Gastrocnemius medialis (tissue), 4 donors: ENCODE measurements around the gene ZBTB20. TPM values are rescaled to one million over a fixed set of nuclear protein-coding genes. Genes with fewer than 3 reads are reported as not detected.

Experiments
- ATAC-seq, 2 donors: fragments of 150-250 bp; one replicate each; pipeline ENCODE4 v1.9.1; 2016
- DNase-seq, 2 donors: peaks; one replicate each; pipeline ENCODE4 v3.0.0-alpha.2; 2019
- H3K27ac ChIP-seq, 4 donors: fragments of 200-600 bp; sonication (generic); 1 replicate in 1 of 4; 2 replicates in 3 of 4; pipeline ENCODE4 v1.5.1; 2016 to 2018; ENCODE audit warnings: mild to moderate bottlenecking in 2 of 4, moderate library complexity in 1 of 4
- H3K27me3 ChIP-seq, 3 donors: fragments of 200-600 bp; sonication (generic) in 2 of 3; 1 replicate in 1 of 3; 2 replicates in 2 of 3; pipeline versions ENCODE4 v1.5.1 to v1.6.0; 2016 to 2019; ENCODE audit warnings: mild to moderate bottlenecking in 1 of 3, moderate library complexity in 1 of 3
- H3K36me3 ChIP-seq, 2 donors: fragments of 200-600 bp; sonication (generic) in 1 of 2; one replicate each; pipeline ENCODE4 v1.5.1; 2017 to 2018
- H3K4me1 ChIP-seq, 2 donors: fragments of 200-600 bp; sonication (generic) in 1 of 2; one replicate each; pipeline ENCODE4 v1.5.1; 2016 to 2017; ENCODE audit warnings: mild to moderate bottlenecking in 2 of 2
- H3K4me3 ChIP-seq, 4 donors: fragments of 200-600 bp; sonication (generic) in 3 of 4; 1 replicate in 1 of 4; 2 replicates in 3 of 4; pipeline ENCODE4 v1.5.1; 2016 to 2019; ENCODE audit warnings: mild to moderate bottlenecking in 2 of 4
- H3K9me3 ChIP-seq, 3 donors: fragments of 200-600 bp; sonication (generic) in 2 of 3; 1 replicate in 1 of 3; 2 replicates in 2 of 3; pipeline ENCODE4 v1.5.1; 2016 to 2019
- CTCF ChIP-seq, 5 experiments: fragments of 450-650 bp in 3 of 5; fragments of 200-600 bp in 2 of 5; sonication (generic) in 2 of 5; IDR thresholded peaks in 4 of 5; conservative IDR thresholded peaks in 1 of 5; 1 replicate in 4 of 5; 2 replicates in 1 of 5; pipeline ENCODE4 v1.5.1; 2016 to 2019; ENCODE audit warnings: antibody characterized with exemption in 5 of 5, mild to moderate bottlenecking in 3 of 5, moderate library complexity in 3 of 5
- POLR2A ChIP-seq, 2 donors: fragments of 450-650 bp; IDR thresholded peaks; one replicate each; pipeline ENCODE4 v1.6.1; 2017; ENCODE audit warnings: antibody characterized with exemption in 2 of 2, mild to moderate bottlenecking in 2 of 2, moderate library complexity in 2 of 2
- in situ Hi-C, 4 donors: fragments of 200-750 bp; cut with MboI; loops; one replicate each; pipeline versions ENCODE4 v1.15.0 to v1.8.0; 2017; ENCODE audit warnings: low sequenced_read_pairs in 4 of 4
- intact Hi-C: fragments of 100-400 bp; cut with DNase I; formaldehyde crosslinking; loops from one replicate; pipeline ENCODE4 v1.15.1; 2023; ENCODE audit warnings: low total_unique reads
- total RNA-seq, 4 donors: library from RNA; depleted of rRNA; stranded (reverse); fragments of >200 nt; gene quantifications; one replicate each; pipeline versions ENCODE4 v1.1.0 to v1.2.3, GENCODE V29; 2016

ZBTB20 gene
- total RNA-seq, 4 donors from 2014 or later, result 47.6 to 86.5 (median 69.0) TPM

- no peaks in the 10 kb centered on the region for H3K27me3 ChIP-seq
- no peaks in the 10 kb centered on the region for H3K36me3 ChIP-seq
- H3K4me3 ChIP-seq, result no peak overlapping the region
- DNase-seq, result no peak
- no peaks in the 10 kb centered on the region for H3K9me3 ChIP-seq
- peaks cover 56 to 61% of the 10 kb centered on the region in 2 donors for H3K4me1 ChIP-seq
- in situ Hi-C loops (no loop called here), intact Hi-C loops (no loop called here)
- no peak for TF ChIP-seq CTCF (IDR thresholded peaks at IDR 0.05 in 4 of 5, conservative IDR thresholded peaks at IDR 0.05 in 1 of 5)
- TF ChIP-seq POLR2A (IDR thresholded peaks at IDR 0.05), result no peak
- ATAC-seq, result no peak
- peak overlapping the region; percentile 8 to 47 (median 32) for H3K27ac ChIP-seq
Measured at GRCh38 chr3:114518206-114518808, 628.8 kb downstream of the ZBTB20 start.

GRCh38 chr3:114510201-114510600, 636.9 kb downstream of the ZBTB20 start:
- DNase-seq (no peak), ATAC-seq (no peak)
- Histone ChIP-seq H3K9me3 (no peaks in the 10 kb centered on the region), H3K4me1 (peaks cover 56 to 76% of the 10 kb centered on the region in 2 donors), H3K4me3 (no peak overlapping the region), H3K27me3 (no peaks in the 10 kb centered on the region), H3K36me3 (no peaks in the 10 kb centered on the region), H3K27ac (peak overlapping the region; percentile 19 to 79 (median 76))
- intact Hi-C loops (no loop called here), in situ Hi-C loops (no loop called here)
- no peak for TF ChIP-seq POLR2A (IDR thresholded peaks at IDR 0.05)
- TF ChIP-seq CTCF (IDR thresholded peaks at IDR 0.05 in 4 of 5, conservative IDR thresholded peaks at IDR 0.05 in 1 of 5), result no peak

- Histone ChIP-seq H3K9me3 (no peaks in the 10 kb centered on the region), H3K4me1 (peaks cover 60 to 76% of the 10 kb centered on the region in 2 donors), H3K27me3 (no peaks in the 10 kb centered on the region), H3K4me3 (no peak overlapping the region), H3K27ac (peak overlapping the region; percentile 19 to 79 (median 76)), H3K36me3 (no peaks in the 10 kb centered on the region)
- ATAC-seq (no peak), DNase-seq (no peak)
- no peak for TF ChIP-seq POLR2A (IDR thresholded peaks at IDR 0.05)
- TF ChIP-seq CTCF (IDR thresholded peaks at IDR 0.05 in 4 of 5, conservative IDR thresholded peaks at IDR 0.05 in 1 of 5), result no peak
- intact Hi-C loops, result loop anchor here (5.0 kb wide), 2 partner anchors 113 to 142 kb away; no protein-coding TSS in a partner anchor
- in situ Hi-C loops, result no loop called here
Measured at GRCh38 chr3:114509756-114510155, 637.3 kb downstream of the ZBTB20 start.

DNA sequence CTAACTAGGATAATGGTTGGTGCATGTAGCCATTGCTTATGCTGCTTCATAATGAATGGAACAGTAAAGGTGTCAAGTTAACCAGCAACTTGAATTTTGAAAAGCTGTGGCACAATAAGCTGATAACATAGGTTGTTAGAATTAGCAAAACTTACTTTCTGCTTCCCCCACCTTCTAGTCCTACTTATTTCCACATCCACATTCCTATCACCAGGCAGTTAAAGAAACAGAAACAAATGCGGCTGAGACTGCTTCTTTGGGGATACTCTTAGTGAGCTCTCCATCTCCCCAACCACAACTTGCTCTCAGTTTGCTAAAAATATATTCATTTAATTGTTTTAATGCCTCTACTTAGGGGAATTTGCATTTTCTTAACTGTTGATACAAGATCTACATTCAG, 638.1 kb downstream of the ZBTB20 start:
- intact Hi-C loops (loop anchor here (5.0 kb wide), 2 partner anchors 113 to 142 kb away; no protein-coding TSS in a partner anchor), in situ Hi-C loops (no loop called here)
- Histone ChIP-seq H3K4me3 (no peak overlapping the region), H3K9me3 (no peaks in the 10 kb centered on the region), H3K27me3 (no peaks in the 10 kb centered on the region), H3K27ac (peak overlapping the region; percentile 75 to 81 (median 78)), H3K36me3 (no peaks in the 10 kb centered on the region), H3K4me1 (peaks cover 68 to 75% of the 10 kb centered on the region in 2 donors)
- no peak for ATAC-seq
- DNase-seq, result no peak
- TF ChIP-seq CTCF (IDR thresholded peaks at IDR 0.05 in 4 of 5, conservative IDR thresholded peaks at IDR 0.05 in 1 of 5) (no peak), POLR2A (IDR thresholded peaks at IDR 0.05) (no peak)
